Thoracic aorta (tissue), 2 donors: ENCODE measurements around the gene SOX5. TPM values are rescaled to one million over a fixed set of nuclear protein-coding genes. Genes with fewer than 3 reads are reported as not detected.
"Not testable (repeated sequence)": the region's sequence is repeated elsewhere in the genome, so short reads cannot be mapped to it uniquely, and the experiment has no call there.

ENCODE experiments used
- ATAC-seq: fragments of 150-250 bp; one replicate; pipeline ENCODE4 v1.8.0; 2017; ENCODE audit warnings: low read depth; ENCODE audit not compliant: insufficient number of reproducible peaks, low FRiP score
- DNase-seq: peaks from one replicate; pipeline ENCODE4 v3.0.0-alpha.2; 2020; ENCODE audit warnings: low spot score
- H3K27ac ChIP-seq, 2 donors: fragments of 200-600 bp; sonication (generic); 1 replicate in 1 of 2; 2 replicates in 1 of 2; pipeline ENCODE4 v1.5.1; 2016; ENCODE audit warnings: mild to moderate bottlenecking in 2 of 2, moderate library complexity in 2 of 2
- H3K27me3 ChIP-seq: fragments of 200-600 bp; sonication (generic); replicated peaks from 2 replicates; pipeline ENCODE4 v1.6.0; 2016; ENCODE audit warnings: mild to moderate bottlenecking; ENCODE audit not compliant: insufficient read depth
- H3K36me3 ChIP-seq: fragments of 200-600 bp; sonication (generic); one replicate; pipeline ENCODE4 v1.5.1; 2016
- H3K4me1 ChIP-seq, 2 donors: fragments of 200-600 bp; sonication (generic); 1 replicate in 1 of 2; 2 replicates in 1 of 2; pipeline versions ENCODE4 v1.5.1 to v1.6.0; 2016; ENCODE audit warnings: low read depth in 2 of 2, mild to moderate bottlenecking in 1 of 2; ENCODE audit not compliant: control insufficient read depth in 1 of 2
- H3K4me3 ChIP-seq: fragments of 200-600 bp; sonication (generic); 2 replicates; pipeline ENCODE4 v1.5.1; 2016; ENCODE audit warnings: mild to moderate bottlenecking
- H3K9me3 ChIP-seq: fragments of 200-600 bp; sonication (generic); 2 replicates; pipeline ENCODE4 v1.5.1; 2016
- CTCF ChIP-seq: fragments of 200-600 bp; sonication (generic); IDR thresholded peaks from one replicate; pipeline ENCODE4 v1.5.1; 2019; ENCODE audit warnings: antibody characterized with exemption
- total RNA-seq, 2 donors: library from RNA; depleted of rRNA; stranded (reverse); fragments of >200 nt; gene quantifications; one replicate each; pipeline versions ENCODE4 v1.1.0 to v1.2.3, GENCODE V29; 2016

Gene SOX5
- total RNA-seq, 2 donors from 2014 or later, result 36.8 to 37.0 TPM

DNA sequence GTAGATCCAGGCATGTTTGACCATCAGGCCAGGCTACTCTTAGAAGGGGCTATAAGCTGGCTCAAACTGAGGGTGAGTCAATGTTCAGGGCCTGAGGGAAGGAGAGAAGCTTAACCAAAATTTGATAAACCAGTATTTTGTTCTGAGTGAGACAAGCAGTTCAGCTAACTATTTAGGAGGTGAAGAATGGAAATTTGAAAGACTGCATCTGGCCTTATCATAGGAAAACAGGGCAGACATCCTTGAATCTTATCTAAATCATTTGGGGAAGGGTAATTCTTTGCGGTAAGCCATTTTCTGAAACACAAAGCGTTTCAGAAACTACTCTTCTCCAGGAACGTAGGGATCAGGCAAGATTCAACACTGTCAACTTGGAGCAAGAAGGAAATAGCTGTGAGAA lies 447.2 kb downstream of the SOX5 start:
- Histone ChIP-seq H3K27ac (no peak overlapping the region), H3K36me3 (no peaks in the 10 kb centered on the region), H3K9me3 (peaks cover 8% of the 10 kb centered on the region), H3K4me1 (no peaks in the 10 kb centered on the region), H3K4me3 (no peak overlapping the region), H3K27me3 (no peaks in the 10 kb centered on the region)
- no peak for ATAC-seq
- DNase-seq, result no peak
- TF ChIP-seq CTCF, result no peak

- DNase-seq (no peak), ATAC-seq (no peak)
- no peak for TF ChIP-seq CTCF
- Histone ChIP-seq H3K27me3 (no peaks in the 10 kb centered on the region), H3K9me3 (peaks cover 8% of the 10 kb centered on the region), H3K4me1 (no peaks in the 10 kb centered on the region), H3K27ac (no peak overlapping the region), H3K36me3 (no peaks in the 10 kb centered on the region), H3K4me3 (no peak overlapping the region)
These were observed 454.0 kb downstream of the SOX5 start for GRCh38 chr12:23495472-23495871.

DNA sequence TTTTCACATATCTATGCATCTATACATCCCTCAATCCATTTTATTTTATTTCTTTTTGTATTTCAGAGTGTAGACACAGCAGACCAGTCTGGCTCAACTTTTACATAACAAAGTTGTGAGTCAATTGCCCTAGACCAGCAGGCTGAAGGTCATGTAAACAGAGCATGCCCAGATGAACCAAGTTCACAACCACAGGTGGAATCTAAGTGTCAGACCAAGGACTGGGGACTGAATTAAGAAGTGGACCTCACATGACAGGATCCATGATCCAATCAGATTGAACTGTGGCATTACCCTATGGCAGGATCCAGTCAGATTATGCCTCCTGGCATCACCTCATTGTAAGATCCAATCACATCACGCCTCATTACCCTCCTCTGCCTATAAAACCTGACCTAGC lies 455.8 kb downstream of the SOX5 start:
- Histone ChIP-seq H3K27ac (no peak overlapping the region), H3K4me1 (no peaks in the 10 kb centered on the region), H3K9me3 (peaks cover 4% of the 10 kb centered on the region), H3K36me3 (no peaks in the 10 kb centered on the region), H3K27me3 (no peaks in the 10 kb centered on the region), H3K4me3 (no peak overlapping the region)
- no peak for TF ChIP-seq CTCF
- ATAC-seq (no peak), DNase-seq (no peak)

GRCh38 chr12:23491029-23491428 lies 458.4 kb downstream of the SOX5 start:
- H3K27me3 ChIP-seq, H3K36me3 ChIP-seq, ATAC-seq, H3K27ac ChIP-seq, H3K9me3 ChIP-seq, H3K4me3 ChIP-seq, DNase-seq, H3K4me1 ChIP-seq: not testable (repeated sequence)

GRCh38 chr12:23488130-23488529 lies 461.3 kb downstream of the SOX5 start:
- Histone ChIP-seq H3K27ac (no peak overlapping the region), H3K4me3 (no peak overlapping the region), H3K9me3 (no peaks in the 10 kb centered on the region), H3K27me3 (no peaks in the 10 kb centered on the region), H3K4me1 (no peaks in the 10 kb centered on the region), H3K36me3 (no peaks in the 10 kb centered on the region)
- ATAC-seq (no peak), DNase-seq (no peak)
- no peak for TF ChIP-seq CTCF

DNA sequence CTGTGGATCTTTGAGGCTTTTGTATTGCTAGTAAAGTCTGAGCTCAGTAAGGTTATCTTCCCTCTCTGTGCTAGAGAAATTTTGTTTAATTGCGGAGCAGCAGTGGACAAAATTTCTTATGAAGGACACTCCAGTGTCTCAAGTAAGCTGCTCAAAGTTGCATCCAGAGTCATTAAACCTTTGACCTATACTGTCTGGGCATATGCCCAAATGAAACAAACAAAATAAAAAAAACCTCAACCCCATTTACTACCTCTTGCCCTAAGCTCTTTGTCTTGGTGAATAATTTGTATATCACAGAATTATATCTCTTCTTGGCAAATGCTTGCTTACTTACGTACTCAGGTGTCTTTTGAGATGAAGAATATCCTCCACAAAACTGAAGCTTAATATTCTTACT lies 465.2 kb downstream of the SOX5 start:
- Histone ChIP-seq H3K9me3 (no peaks in the 10 kb centered on the region), H3K27ac (no peak overlapping the region), H3K36me3 (no peaks in the 10 kb centered on the region), H3K4me3 (no peak overlapping the region), H3K4me1 (no peaks in the 10 kb centered on the region), H3K27me3 (no peaks in the 10 kb centered on the region)
- no peak for ATAC-seq
- DNase-seq, result no peak
- no peak for TF ChIP-seq CTCF
